ENCODE data around the gene PCNT. TPM values are rescaled to one million over a fixed set of nuclear protein-coding genes. Genes with fewer than 3 reads are reported as not detected.

PCNT gene
- total RNA-seq, 4 donors from 2014 or later, result 30.3 to 44.0 (median 33.3) TPM

DNA sequence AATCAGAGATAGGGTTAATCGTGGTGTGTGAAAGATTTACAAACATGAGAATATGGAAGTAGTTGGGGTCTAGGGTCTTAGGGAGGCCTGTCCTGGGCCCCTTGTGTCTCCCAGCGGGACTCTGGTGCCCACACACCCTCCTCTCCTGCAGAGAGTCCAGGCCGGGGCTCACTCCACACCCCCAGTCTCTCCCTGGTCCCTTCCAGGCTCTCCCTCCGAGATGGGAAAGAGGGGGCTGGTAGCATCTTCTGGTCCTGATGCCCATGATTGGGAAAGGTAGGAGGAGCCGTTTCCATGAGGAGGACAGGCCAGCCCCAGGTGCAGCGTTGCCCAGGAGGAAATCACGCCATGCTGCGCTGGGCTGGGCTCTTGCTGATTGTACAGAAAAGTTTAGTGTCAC, 26.6 kb downstream of the PCNT start:
- 92 to 96% methylated on average over 8 of the region's 8 CpGs for WGBS, 2 donors
- intact Hi-C loops (cut with DNase I; ENCODE audit: low total_unique reads), result no loop called here
- no peak overlapping the region for H3K4me3 ChIP-seq (ENCODE audit: low read depth, poor library complexity, severe bottlenecking)
- TF ChIP-seq POLR2A (IDR thresholded peaks at IDR 0.05) (no peak), CTCF (IDR thresholded peaks at IDR 0.05) (no peak)
- DNase-seq (ENCODE audit: low spot score in 2 of 2), result no peak

DNA sequence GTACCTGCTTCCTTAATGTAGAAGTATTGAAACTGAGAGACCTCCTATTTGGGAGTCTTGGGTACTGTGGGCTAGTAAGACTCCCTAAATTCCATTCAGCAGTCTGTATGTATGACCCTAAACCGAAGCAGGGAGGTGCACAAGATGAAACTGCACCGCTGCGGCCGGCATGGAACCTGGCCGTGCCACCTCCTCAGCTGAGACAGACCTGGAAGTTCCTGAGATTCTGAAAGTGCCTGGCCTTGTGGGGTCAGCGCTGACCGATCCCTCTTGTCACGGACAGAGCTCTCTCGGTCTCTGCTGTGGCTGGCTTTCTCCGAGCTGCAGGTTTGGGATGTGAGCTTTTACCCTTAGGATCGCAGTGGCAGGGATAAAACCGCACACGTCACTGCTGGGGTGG, 27.0 kb downstream of the PCNT start:
- H3K4me3 ChIP-seq (ENCODE audit: low read depth, poor library complexity, severe bottlenecking), result no peak overlapping the region
- 90 to 97% methylated on average over 13 of the region's 13 CpGs for WGBS, 2 donors
- intact Hi-C loops (cut with DNase I; ENCODE audit: low total_unique reads), result no loop called here
- no peak for DNase-seq (ENCODE audit: low spot score in 2 of 2)
- no peak for TF ChIP-seq POLR2A (IDR thresholded peaks at IDR 0.05)
- no peak for TF ChIP-seq CTCF (IDR thresholded peaks at IDR 0.05)

DNA sequence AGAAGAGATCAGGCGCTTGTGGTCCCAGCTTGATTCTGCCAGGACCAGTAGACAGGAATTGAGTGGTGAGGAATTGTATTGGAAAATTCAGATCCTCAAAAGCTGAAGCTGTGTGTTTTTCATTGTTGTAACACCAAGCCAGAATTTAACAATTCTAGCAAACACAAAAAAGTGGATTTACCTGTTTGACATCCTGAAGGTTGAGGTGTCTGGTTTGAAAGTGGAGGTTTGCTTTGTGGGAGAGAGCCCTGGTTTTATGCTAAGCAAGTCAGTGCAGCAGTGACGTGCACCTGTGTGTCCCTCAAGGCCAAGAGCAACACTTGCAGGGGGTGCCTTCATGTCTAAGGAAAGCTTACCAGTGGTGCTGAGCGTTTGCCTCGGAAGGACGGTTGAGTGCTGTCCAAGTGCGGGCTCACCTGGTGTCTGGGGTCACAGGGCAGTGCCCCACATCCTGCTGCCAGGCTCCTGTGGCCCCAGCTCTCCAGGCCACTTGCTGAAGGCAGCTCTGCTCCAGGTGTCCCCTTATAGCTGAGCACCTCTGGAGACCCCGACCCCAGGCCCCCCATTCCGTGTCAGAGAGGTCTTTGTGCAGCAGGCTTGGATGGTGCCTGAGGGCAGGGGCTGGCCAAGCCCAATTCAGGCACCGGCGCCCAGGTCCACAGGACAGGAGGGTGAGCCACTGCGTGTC, 27.7 kb downstream of the PCNT start:
- intact Hi-C loops (cut with DNase I; ENCODE audit: low total_unique reads), result no loop called here
- no peak overlapping the region for H3K4me3 ChIP-seq (ENCODE audit: low read depth, poor library complexity, severe bottlenecking)
- no peak for DNase-seq (ENCODE audit: low spot score in 2 of 2)
- TF ChIP-seq CTCF (IDR thresholded peaks at IDR 0.05) (no peak), POLR2A (IDR thresholded peaks at IDR 0.05) (no peak)
- 84 to 87% methylated on average over 11 of the region's 11 CpGs for WGBS, 2 donors

DNA sequence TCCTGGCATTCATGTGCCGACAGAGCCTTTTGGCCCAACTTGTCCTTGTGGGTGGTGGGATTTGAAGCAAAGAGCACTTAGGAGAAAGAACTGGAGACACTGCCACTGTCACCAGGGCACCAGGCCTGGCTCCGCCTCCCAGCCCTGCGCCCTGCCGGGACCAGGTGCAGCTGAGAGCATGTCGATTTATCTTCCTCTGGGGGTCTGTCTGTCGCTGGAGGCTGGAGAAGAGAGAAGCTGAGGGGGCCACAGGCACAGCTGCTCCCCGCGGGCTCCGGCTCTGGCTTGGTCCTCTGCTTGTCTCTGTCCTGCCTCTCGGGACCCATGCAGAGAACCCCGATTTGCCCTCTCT, 28.2 kb downstream of the PCNT start:
- no peak for TF ChIP-seq CTCF (IDR thresholded peaks at IDR 0.05)
- intact Hi-C loops (cut with DNase I; ENCODE audit: low total_unique reads), result no loop called here
- WGBS, 2 donors, result 90 to 95% methylated on average over 8 to 11 of the region's 11 CpGs
- DNase-seq (ENCODE audit: low spot score in 2 of 2), result no peak
- H3K4me3 ChIP-seq (ENCODE audit: low read depth, poor library complexity, severe bottlenecking), result no peak overlapping the region

GRCh38 chr21:46352913-46353312, 29.0 kb downstream of the PCNT start:
- intact Hi-C loops (cut with DNase I; ENCODE audit: low total_unique reads), result no loop called here
- WGBS, 2 donors, result 96 to 97% methylated on average over 13 to 14 of the region's 14 CpGs
- no peak overlapping the region for H3K4me3 ChIP-seq (ENCODE audit: low read depth, poor library complexity, severe bottlenecking)
- no peak for TF ChIP-seq POLR2A (IDR thresholded peaks at IDR 0.05)
- TF ChIP-seq CTCF (IDR thresholded peaks at IDR 0.05), result no peak
- no peak for DNase-seq (ENCODE audit: low spot score in 2 of 2)

DNA sequence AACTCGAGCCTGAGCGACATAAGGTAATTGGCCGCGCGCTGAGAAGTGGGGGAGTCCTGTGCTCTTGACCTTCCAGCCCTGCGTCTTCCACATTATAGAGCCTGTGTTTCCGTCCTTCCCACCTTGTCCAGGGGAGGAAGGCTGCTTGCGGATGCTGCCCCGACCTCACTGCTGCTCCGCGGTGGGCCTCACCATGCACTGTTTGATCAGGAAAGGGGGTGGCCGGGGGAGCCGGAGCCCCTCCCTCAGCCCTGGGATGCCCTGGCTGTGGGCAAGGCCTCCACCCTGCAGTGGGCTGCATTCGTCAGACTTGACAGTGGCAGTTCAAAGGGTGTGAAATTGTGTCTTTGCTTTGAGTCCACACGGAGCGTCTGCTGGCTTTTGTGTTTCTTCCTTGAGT, 30.1 kb downstream of the PCNT start:
- TF ChIP-seq CTCF (IDR thresholded peaks at IDR 0.05), result no peak
- no peak for TF ChIP-seq POLR2A (IDR thresholded peaks at IDR 0.05)
- intact Hi-C loops (cut with DNase I; ENCODE audit: low total_unique reads), result no loop called here

More for the DNA sequence above, 30.1 kb downstream of the PCNT start:
- H3K4me3 ChIP-seq (ENCODE audit: low read depth, poor library complexity, severe bottlenecking), result no peak overlapping the region
- 90 to 93% methylated on average over 15 to 16 of the region's 16 CpGs for WGBS, 2 donors
- DNase-seq (ENCODE audit: low spot score in 2 of 2), result no peak

Measured in lower leg skin (tissue), 4 donors.